Adrenal gland (tissue), 5 donors: ENCODE results near the gene POTEF.
"Not testable (repeated sequence)": the region's sequence is repeated elsewhere in the genome, so short reads cannot be mapped to it uniquely, and the experiment has no call there.

Source experiments
- POLR2A ChIP-seq, 2 donors: fragments of 450-650 bp; IDR thresholded peaks; one replicate each; pipeline ENCODE4 v1.6.1; 2017; ENCODE audit warnings: antibody characterized with exemption in 2 of 2, mild to moderate bottlenecking in 2 of 2, moderate library complexity in 1 of 2
- TF ChIP-seq, protein P1 (sequence below), 6 experiments: fragments of 450-650 bp in 4 of 6; fragments of 200-600 bp in 2 of 6; sonication (generic) in 1 of 6; IDR thresholded peaks; 1 replicate in 5 of 6; 2 replicates in 1 of 6; pipeline versions ENCODE4 v1.5.1 to v1.8.0; 2016 to 2021; ENCODE audit warnings: antibody characterized with exemption in 6 of 6, mild to moderate bottlenecking in 2 of 6, moderate library complexity in 1 of 6
- donor health status: DM: no; HTN: no; CAD: no.

DNA sequence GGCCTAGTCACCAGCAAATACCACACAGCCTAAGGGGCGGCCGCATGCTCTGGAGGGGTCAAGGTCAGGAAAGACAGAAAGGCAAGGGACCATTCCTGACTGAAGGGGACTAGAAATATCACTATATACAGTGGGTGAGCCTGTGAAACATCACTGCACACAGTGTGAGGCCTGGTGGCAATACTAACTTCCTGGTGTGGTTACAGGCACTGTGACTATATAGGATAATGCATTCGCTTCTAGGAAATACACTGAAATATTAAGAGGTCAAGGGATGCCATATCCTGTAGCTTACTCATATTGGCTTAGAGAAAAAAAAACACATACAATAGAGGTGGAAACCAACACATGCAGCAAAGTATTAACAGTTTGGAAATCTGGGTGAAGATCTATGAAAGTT, 40.1 kb upstream of the POTEF start:
- TF ChIP-seq, protein P1, sequence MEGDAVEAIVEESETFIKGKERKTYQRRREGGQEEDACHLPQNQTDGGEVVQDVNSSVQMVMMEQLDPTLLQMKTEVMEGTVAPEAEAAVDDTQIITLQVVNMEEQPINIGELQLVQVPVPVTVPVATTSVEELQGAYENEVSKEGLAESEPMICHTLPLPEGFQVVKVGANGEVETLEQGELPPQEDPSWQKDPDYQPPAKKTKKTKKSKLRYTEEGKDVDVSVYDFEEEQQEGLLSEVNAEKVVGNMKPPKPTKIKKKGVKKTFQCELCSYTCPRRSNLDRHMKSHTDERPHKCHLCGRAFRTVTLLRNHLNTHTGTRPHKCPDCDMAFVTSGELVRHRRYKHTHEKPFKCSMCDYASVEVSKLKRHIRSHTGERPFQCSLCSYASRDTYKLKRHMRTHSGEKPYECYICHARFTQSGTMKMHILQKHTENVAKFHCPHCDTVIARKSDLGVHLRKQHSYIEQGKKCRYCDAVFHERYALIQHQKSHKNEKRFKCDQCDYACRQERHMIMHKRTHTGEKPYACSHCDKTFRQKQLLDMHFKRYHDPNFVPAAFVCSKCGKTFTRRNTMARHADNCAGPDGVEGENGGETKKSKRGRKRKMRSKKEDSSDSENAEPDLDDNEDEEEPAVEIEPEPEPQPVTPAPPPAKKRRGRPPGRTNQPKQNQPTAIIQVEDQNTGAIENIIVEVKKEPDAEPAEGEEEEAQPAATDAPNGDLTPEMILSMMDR (IDR thresholded peaks at IDR 0.05): not testable (repeated sequence)
- TF ChIP-seq POLR2A (IDR thresholded peaks at IDR 0.05): not testable (repeated sequence)
